T-helper 9 cell (primary cell): ENCODE measurements around the gene ECHS1.

ENCODE experiments used
- DNase-seq: peaks from one replicate; pipeline ENCODE4 v3.0.0-alpha.2; 2020

The ECHS1 gene

GRCh38 chr10:133356549-133357284 lies 16.4 kb downstream of the ECHS1 start:
- no peak for DNase-seq

GRCh38 chr10:133355991-133356390 lies 17.2 kb downstream of the ECHS1 start:
- no peak for DNase-seq

- no peak for DNase-seq
These were observed 17.9 kb downstream of the ECHS1 start for GRCh38 chr10:133355266-133355665.

- DNase-seq, result no peak
These were observed 18.4 kb downstream of the ECHS1 start for GRCh38 chr10:133354672-133355240.

GRCh38 chr10:133353988-133354605 lies 19.1 kb downstream of the ECHS1 start:
- DNase-seq, result no peak

GRCh38 chr10:133353202-133353959 lies 19.8 kb downstream of the ECHS1 start:
- no peak for DNase-seq

GRCh38 chr10:133351408-133352318 lies 21.5 kb downstream of the ECHS1 start:
- no peak for DNase-seq

GRCh38 chr10:133350950-133351329 lies 22.2 kb downstream of the ECHS1 start:
- DNase-seq, result no peak

GRCh38 chr10:133350283-133350949 lies 22.7 kb downstream of the ECHS1 start:
- no peak for DNase-seq

- no peak for DNase-seq
These were observed 23.6 kb downstream of the ECHS1 start for GRCh38 chr10:133349577-133350011.

- DNase-seq, result no peak
These were observed 24.0 kb downstream of the ECHS1 start for GRCh38 chr10:133349160-133349568.

GRCh38 chr10:133347710-133348517 lies 25.2 kb downstream of the ECHS1 start:
- DNase-seq, result no peak

GRCh38 chr10:133346413-133346812 lies 26.7 kb downstream of the ECHS1 start:
- DNase-seq, result no peak

GRCh38 chr10:133344236-133344635 lies 28.9 kb downstream of the ECHS1 start:
- no peak for DNase-seq

- no peak for DNase-seq
These were observed 29.6 kb downstream of the ECHS1 start for GRCh38 chr10:133343558-133343957.

GRCh38 chr10:133342942-133343341 lies 30.2 kb downstream of the ECHS1 start:
- no peak for DNase-seq

GRCh38 chr10:133341983-133342382 lies 31.2 kb downstream of the ECHS1 start:
- DNase-seq, result no peak

- DNase-seq, result no peak
These were observed 33.3 kb downstream of the ECHS1 start for GRCh38 chr10:133339708-133340380.

- no peak for DNase-seq
These were observed 34.8 kb downstream of the ECHS1 start for GRCh38 chr10:133338080-133339071.
